Stomach (tissue), 4 donors: ENCODE measurements around the gene CAPN9.

Source experiments
- EP300 ChIP-seq: sonication (generic); formaldehyde crosslinking; IDR thresholded peaks from one replicate; pipeline ENCODE4 v1.6.1; 2017; ENCODE audit warnings: antibody characterized with exemption
- POLR2A ChIP-seq, 4 donors: fragments of 450-650 bp; IDR thresholded peaks; one replicate each; pipeline ENCODE4 v1.6.1; 2016; ENCODE audit warnings: antibody characterized with exemption in 4 of 4, control low read depth in 2 of 4, mild to moderate bottlenecking in 1 of 4, moderate library complexity in 1 of 4
- POLR2AphosphoS5 ChIP-seq, 3 donors: sonication (generic); formaldehyde crosslinking; IDR thresholded peaks; one replicate each; pipeline ENCODE4 v1.6.1; 2016; ENCODE audit warnings: antibody characterized with exemption in 3 of 3
- TF ChIP-seq, protein P1 (sequence below), 7 experiments: fragments of 450-650 bp in 4 of 7; fragments of 200-600 bp in 3 of 7; sonication (generic) in 3 of 7; IDR thresholded peaks; one replicate each; pipeline ENCODE4 v1.5.1; 2016 to 2019; ENCODE audit warnings: antibody characterized with exemption in 7 of 7, control low read depth in 2 of 7, mild to moderate bottlenecking in 1 of 7

GRCh38 chr1:230781594-230781993 lies 34.4 kb downstream of the CAPN9 start:
- TF ChIP-seq POLR2AphosphoS5 (IDR thresholded peaks at IDR 0.05) (no peak), POLR2A (IDR thresholded peaks at IDR 0.05) (no peak), EP300 (no peak)
- TF ChIP-seq, protein P1, sequence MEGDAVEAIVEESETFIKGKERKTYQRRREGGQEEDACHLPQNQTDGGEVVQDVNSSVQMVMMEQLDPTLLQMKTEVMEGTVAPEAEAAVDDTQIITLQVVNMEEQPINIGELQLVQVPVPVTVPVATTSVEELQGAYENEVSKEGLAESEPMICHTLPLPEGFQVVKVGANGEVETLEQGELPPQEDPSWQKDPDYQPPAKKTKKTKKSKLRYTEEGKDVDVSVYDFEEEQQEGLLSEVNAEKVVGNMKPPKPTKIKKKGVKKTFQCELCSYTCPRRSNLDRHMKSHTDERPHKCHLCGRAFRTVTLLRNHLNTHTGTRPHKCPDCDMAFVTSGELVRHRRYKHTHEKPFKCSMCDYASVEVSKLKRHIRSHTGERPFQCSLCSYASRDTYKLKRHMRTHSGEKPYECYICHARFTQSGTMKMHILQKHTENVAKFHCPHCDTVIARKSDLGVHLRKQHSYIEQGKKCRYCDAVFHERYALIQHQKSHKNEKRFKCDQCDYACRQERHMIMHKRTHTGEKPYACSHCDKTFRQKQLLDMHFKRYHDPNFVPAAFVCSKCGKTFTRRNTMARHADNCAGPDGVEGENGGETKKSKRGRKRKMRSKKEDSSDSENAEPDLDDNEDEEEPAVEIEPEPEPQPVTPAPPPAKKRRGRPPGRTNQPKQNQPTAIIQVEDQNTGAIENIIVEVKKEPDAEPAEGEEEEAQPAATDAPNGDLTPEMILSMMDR (IDR thresholded peaks at IDR 0.05), result no peak
